ENCODE results near the gene OAT. TPM values are rescaled to one million over a fixed set of nuclear protein-coding genes. Genes with fewer than 3 reads are reported as not detected.

Gene OAT
- total RNA-seq (2022) = 47.2 and 53.0 TPM in 2 replicates
- Bru-seq, nascent RNA = percentile 65 among the genes with signal in this experiment
- BruChase-seq, experiment 1, labeled RNA remaining after a 6-hour chase = percentile 83 among the genes with signal in this experiment
- BruChase-seq, experiment 2, labeled RNA remaining after a 2-hour chase = percentile 72 among the genes with signal in this experiment
- long read RNA-seq, transcript OAT-201 (10 exons, 2,048 nt) = major isoform, 56 of 68 reads
- long read RNA-seq, partial matches to known transcripts = 4 of 68 reads
- long read RNA-seq, other reads (novel, unspliced or antisense) = 7 of 68 reads

- Mint-ChIP-seq H3K4me1 (ENCODE audit: low read depth, unreplicated experiment) (no peaks in the 10 kb centered on the region), H3K27me3 (ENCODE audit: unreplicated experiment) (peaks cover 3% of the 10 kb centered on the region), H3K36me3 (ENCODE audit: insufficient read depth, unreplicated experiment) (peaks cover 21% of the 10 kb centered on the region), H3K27ac (ENCODE audit: unreplicated experiment) (no peak within 1 kb of the TSS), H3K9me3 (ENCODE audit: low read depth, unreplicated experiment) (no peaks in the 10 kb centered on the region), H3K4me3 (ENCODE audit: low read depth, unreplicated experiment) (peak within 1 kb of the TSS; percentile 71)
- TF ChIP-seq CTCF (IDR thresholded peaks at IDR 0.05; ENCODE audit: unreplicated experiment) = no peak
- intact Hi-C loops (cut with micrococcal nuclease; ENCODE audit: unreplicated experiment) = no loop called here
- CTCF ChIA-PET = interaction anchor here (0.6 to 1.2 kb wide), 3 partner anchors 10 to 20 kb away, joined by 3 to 4 read pairs (median 4); no protein-coding TSS in a partner anchor
- peak; percentile 95 for DNase-seq
- BruUV-seq (replicated peaks) = no TSS peak
Observed at GRCh38 chr10:124418726-124419501, at the start of gene OAT. OAT (minus strand) TSS chr10:124418923; CDS start chr10:124412171, 6,752 bp downstream.

GRCh38 chr10:124467165-124467564, 48.4 kb upstream of the OAT start:
- intact Hi-C loops (cut with micrococcal nuclease; ENCODE audit: unreplicated experiment) = no loop called here
- CTCF ChIA-PET = interaction anchor here (0.6 kb wide), 1 partner anchor 119 kb away, joined by 4 read pairs; no protein-coding TSS in a partner anchor
- no TSS peak for BruUV-seq (replicated peaks)
- TF ChIP-seq CTCF (IDR thresholded peaks at IDR 0.05; ENCODE audit: unreplicated experiment) = no peak
- Mint-ChIP-seq H3K4me3 (ENCODE audit: low read depth, unreplicated experiment) (no peak overlapping the region), H3K4me1 (ENCODE audit: low read depth, unreplicated experiment) (peaks cover 14% of the 10 kb centered on the region), H3K36me3 (ENCODE audit: insufficient read depth, unreplicated experiment) (peaks cover 4% of the 10 kb centered on the region), H3K27me3 (ENCODE audit: unreplicated experiment) (no peaks in the 10 kb centered on the region), H3K9me3 (ENCODE audit: low read depth, unreplicated experiment) (no peaks in the 10 kb centered on the region), H3K27ac (ENCODE audit: unreplicated experiment) (no peak overlapping the region)
- DNase-seq = no peak

GRCh38 chr10:124465777-124466488, 47.2 kb upstream of the OAT start:
- CTCF ChIA-PET = no interaction called here
- H3K4me1 Mint-ChIP-seq (ENCODE audit: low read depth, unreplicated experiment) = peaks cover 23% of the 10 kb centered on the region
- TF ChIP-seq CTCF (IDR thresholded peaks at IDR 0.05; ENCODE audit: unreplicated experiment) = no peak
- BruUV-seq (replicated peaks) = no TSS peak
- intact Hi-C loops (cut with micrococcal nuclease; ENCODE audit: unreplicated experiment) = no loop called here
- no peak for DNase-seq
- H3K27ac Mint-ChIP-seq (ENCODE audit: unreplicated experiment) = no peak overlapping the region
- no peak overlapping the region for H3K4me3 Mint-ChIP-seq (ENCODE audit: low read depth, unreplicated experiment)
- peaks cover 12% of the 10 kb centered on the region for H3K36me3 Mint-ChIP-seq (ENCODE audit: insufficient read depth, unreplicated experiment)
- H3K9me3 Mint-ChIP-seq (ENCODE audit: low read depth, unreplicated experiment) = no peaks in the 10 kb centered on the region
- H3K27me3 Mint-ChIP-seq (ENCODE audit: unreplicated experiment) = no peaks in the 10 kb centered on the region

- Mint-ChIP-seq H3K9me3 (ENCODE audit: low read depth, unreplicated experiment) (no peaks in the 10 kb centered on the region), H3K27me3 (ENCODE audit: unreplicated experiment) (no peaks in the 10 kb centered on the region), H3K27ac (ENCODE audit: unreplicated experiment) (no peak overlapping the region), H3K36me3 (ENCODE audit: insufficient read depth, unreplicated experiment) (peaks cover 12% of the 10 kb centered on the region), H3K4me3 (ENCODE audit: low read depth, unreplicated experiment) (no peak overlapping the region), H3K4me1 (ENCODE audit: low read depth, unreplicated experiment) (peaks cover 23% of the 10 kb centered on the region)
- intact Hi-C loops (cut with micrococcal nuclease; ENCODE audit: unreplicated experiment) = no loop called here
- no peak for DNase-seq
- CTCF ChIA-PET = no interaction called here
- TF ChIP-seq CTCF (IDR thresholded peaks at IDR 0.05; ENCODE audit: unreplicated experiment) = no peak
- BruUV-seq (replicated peaks) = no TSS peak
Observed at GRCh38 chr10:124465003-124465776, 46.5 kb upstream of the OAT start.
